WTC11 (cell line): ENCODE results near the gene TMEM132E. TPM values are rescaled to one million over a fixed set of nuclear protein-coding genes. Genes with fewer than 3 reads are reported as not detected.

Source experiments
- ATAC-seq: fragments of 200-7000 bp; cut with Tn5 transposase; 2 replicates; pipeline ENCODE4 v1.10.0; 2021; ENCODE audit warnings: mild to moderate bottlenecking, moderate library complexity
- CTCF ChIA-PET: fragments of 300-600 bp; sonication (Branson Sonifier 250); formaldehyde crosslinking; loops from one replicate; lab custom pipeline; 2021; ENCODE audit warnings: antibody characterized with exemption; lab: Charles Lee
- POLR2A ChIA-PET: fragments of 350-600 bp; sonication (Branson Sonifier 250); formaldehyde crosslinking; loops from one replicate; lab custom pipeline; 2021; ENCODE audit warnings: antibody characterized with exemption; lab: Charles Lee
- DNase-seq: peaks from one replicate; pipeline ENCODE4 v3.0.0; 2021; ENCODE audit warnings: low spot score
- H3K27ac Mint-ChIP-seq: 2 replicates; pipeline ENCODE4 v1.8.0; 2021; ENCODE audit warnings: mixed read lengths
- H3K27me3 Mint-ChIP-seq: 2 replicates; pipeline ENCODE4 v1.8.0; 2021; ENCODE audit warnings: low read depth, mild to moderate bottlenecking, moderate library complexity, mixed read lengths
- H3K36me3 Mint-ChIP-seq: 2 replicates; pipeline ENCODE4 v1.8.0; 2021; ENCODE audit warnings: mixed read lengths
- H3K4me1 Mint-ChIP-seq: 2 replicates; pipeline ENCODE4 v1.8.0; 2022; ENCODE audit warnings: mixed read lengths
- H3K4me3 Mint-ChIP-seq: 2 replicates; pipeline ENCODE4 v1.8.0; 2021; ENCODE audit warnings: mild to moderate bottlenecking, moderate library complexity, mixed read lengths
- H3K9me3 Mint-ChIP-seq: 2 replicates; pipeline ENCODE4 v1.8.0; 2021; ENCODE audit warnings: mixed read lengths
- AFF4 ChIP-seq: sonication (generic); formaldehyde crosslinking; IDR thresholded peaks from 2 replicates; pipeline ENCODE4 v1.8.1; 2023; ENCODE audit warnings: mild to moderate bottlenecking, missing genetic modification reagents, borderline replicate concordance
- E2F1 ChIP-seq: sonication (generic); formaldehyde crosslinking; IDR thresholded peaks from 2 replicates; pipeline ENCODE4 v1.8.0; 2022; ENCODE audit warnings: mild to moderate bottlenecking, missing genetic modification reagents
- FOXP1 ChIP-seq: sonication (generic); formaldehyde crosslinking; IDR thresholded peaks from 2 replicates; pipeline ENCODE4 v1.8.0; 2022; ENCODE audit warnings: missing genetic modification reagents, mild to moderate bottlenecking, moderate library complexity, borderline replicate concordance
- IRF2 ChIP-seq: sonication (generic); formaldehyde crosslinking; IDR thresholded peaks from 2 replicates; pipeline ENCODE4 v1.8.0; 2022; ENCODE audit warnings: low read depth, missing genetic modification reagents, borderline replicate concordance
- MYBL2 ChIP-seq: sonication (generic); formaldehyde crosslinking; IDR thresholded peaks from 2 replicates; pipeline ENCODE4 v1.8.1; 2023; ENCODE audit warnings: mild to moderate bottlenecking, moderate library complexity, missing genetic modification reagents
- NFATC4 ChIP-seq: fragments of 250-450 bp; sonication (Bioruptor Pico); IDR thresholded peaks from 2 replicates; pipeline ENCODE4 v1.9.0; 2021; ENCODE audit warnings: mild to moderate bottlenecking
- NR1H2 ChIP-seq: sonication (generic); formaldehyde crosslinking; IDR thresholded peaks from 2 replicates; pipeline ENCODE4 v1.9.0; 2021; ENCODE audit warnings: mild to moderate bottlenecking, moderate library complexity, missing genetic modification reagents
- NR3C1 ChIP-seq: sonication (generic); formaldehyde crosslinking; conservative IDR thresholded peaks from 2 replicates; pipeline ENCODE4 v1.8.1; 2023; ENCODE audit warnings: low read depth, mild to moderate bottlenecking, missing genetic modification reagents
- SMAD3 ChIP-seq: sonication (generic); formaldehyde crosslinking; IDR thresholded peaks from 2 replicates; pipeline ENCODE4 v1.8.0; 2022; ENCODE audit warnings: missing genetic modification reagents, mild to moderate bottlenecking, borderline replicate concordance
- SMAD4 ChIP-seq: sonication (generic); formaldehyde crosslinking; IDR thresholded peaks from 2 replicates; pipeline ENCODE4 v1.8.0; 2022; ENCODE audit warnings: mild to moderate bottlenecking, missing genetic modification reagents
- TCF7 ChIP-seq: sonication (generic); formaldehyde crosslinking; IDR thresholded peaks from 2 replicates; pipeline ENCODE4 v1.8.0; 2022; ENCODE audit warnings: mild to moderate bottlenecking, low read depth, missing genetic modification reagents, moderate library complexity
- TEAD1 ChIP-seq: sonication (generic); formaldehyde crosslinking; IDR thresholded peaks from 2 replicates; pipeline ENCODE4 v1.8.0; 2022; ENCODE audit warnings: mild to moderate bottlenecking, missing genetic modification reagents
- ZNF121 ChIP-seq: sonication (generic); formaldehyde crosslinking; IDR thresholded peaks from 2 replicates; pipeline ENCODE4 v1.8.0; 2023; ENCODE audit warnings: missing genetic modification reagents
- ZNF232 ChIP-seq: sonication (generic); formaldehyde crosslinking; IDR thresholded peaks from 2 replicates; pipeline ENCODE4 v1.8.0; 2022; ENCODE audit warnings: mild to moderate bottlenecking, missing genetic modification reagents
- ZNF671 ChIP-seq: fragments of 250-450 bp; sonication (Bioruptor Pico); IDR thresholded peaks from 2 replicates; pipeline ENCODE4 v1.8.0; 2021; ENCODE audit warnings: mild to moderate bottlenecking
- total RNA-seq: library from RNA; stranded (reverse); gene quantifications from 3 replicates; pipeline ENCODE4 v1.2.3, GENCODE V29; 2021
- TF ChIP-seq, protein P1 (sequence below): sonication (generic); formaldehyde crosslinking; IDR thresholded peaks from 2 replicates; pipeline ENCODE4 v1.8.1; 2023; ENCODE audit warnings: mild to moderate bottlenecking, missing genetic modification reagents
- TF ChIP-seq, protein P2 (sequence below): fragments of 250-450 bp; sonication (Bioruptor Pico); IDR thresholded peaks from 2 replicates; pipeline ENCODE4 v1.9.0; 2021; ENCODE audit warnings: moderate library complexity, mild to moderate bottlenecking, inconsistent platforms, borderline replicate concordance
- TF ChIP-seq, protein P3 (sequence below): sonication (generic); formaldehyde crosslinking; IDR thresholded peaks from 2 replicates; pipeline ENCODE4 v1.8.1; 2023; ENCODE audit warnings: mild to moderate bottlenecking, moderate library complexity, missing genetic modification reagents

TMEM132E gene
- total RNA-seq, 1 experiment from 2014 or later = 1.2 TPM

GRCh38 chr17:34641368-34641767, 62.0 kb downstream of the TMEM132E start:
- no peaks in the 10 kb centered on the region for H3K36me3 Mint-ChIP-seq
- H3K4me1 Mint-ChIP-seq = no peaks in the 10 kb centered on the region
- no peaks in the 10 kb centered on the region for H3K9me3 Mint-ChIP-seq
- no peak for TF ChIP-seq MYBL2 (CRISPR knock-in tag)
- TF ChIP-seq IRF2 (CRISPR knock-in tag) = no peak
- no peak for TF ChIP-seq NR3C1 (CRISPR knock-in tag)
- TF ChIP-seq ZNF671 = no peak
- no peak for TF ChIP-seq NFATC4 (CRISPR knock-in tag)
- TF ChIP-seq, protein P1, sequence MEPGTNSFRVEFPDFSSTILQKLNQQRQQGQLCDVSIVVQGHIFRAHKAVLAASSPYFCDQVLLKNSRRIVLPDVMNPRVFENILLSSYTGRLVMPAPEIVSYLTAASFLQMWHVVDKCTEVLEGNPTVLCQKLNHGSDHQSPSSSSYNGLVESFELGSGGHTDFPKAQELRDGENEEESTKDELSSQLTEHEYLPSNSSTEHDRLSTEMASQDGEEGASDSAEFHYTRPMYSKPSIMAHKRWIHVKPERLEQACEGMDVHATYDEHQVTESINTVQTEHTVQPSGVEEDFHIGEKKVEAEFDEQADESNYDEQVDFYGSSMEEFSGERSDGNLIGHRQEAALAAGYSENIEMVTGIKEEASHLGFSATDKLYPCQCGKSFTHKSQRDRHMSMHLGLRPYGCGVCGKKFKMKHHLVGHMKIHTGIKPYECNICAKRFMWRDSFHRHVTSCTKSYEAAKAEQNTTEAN (CRISPR knock-in tag) = no peak
- TF ChIP-seq, protein P2, sequence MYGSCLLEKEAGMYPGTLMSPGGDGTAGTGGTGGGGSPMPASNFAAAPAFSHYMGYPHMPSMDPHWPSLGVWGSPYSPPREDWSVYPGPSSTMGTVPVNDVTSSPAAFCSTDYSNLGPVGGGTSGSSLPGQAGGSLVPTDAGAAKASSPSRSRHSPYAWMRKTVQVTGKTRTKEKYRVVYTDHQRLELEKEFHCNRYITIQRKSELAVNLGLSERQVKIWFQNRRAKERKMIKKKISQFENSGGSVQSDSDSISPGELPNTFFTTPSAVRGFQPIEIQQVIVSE (CRISPR knock-in tag) = no peak
- no peak for TF ChIP-seq NR1H2 (CRISPR knock-in tag)
- TF ChIP-seq, protein P3, sequence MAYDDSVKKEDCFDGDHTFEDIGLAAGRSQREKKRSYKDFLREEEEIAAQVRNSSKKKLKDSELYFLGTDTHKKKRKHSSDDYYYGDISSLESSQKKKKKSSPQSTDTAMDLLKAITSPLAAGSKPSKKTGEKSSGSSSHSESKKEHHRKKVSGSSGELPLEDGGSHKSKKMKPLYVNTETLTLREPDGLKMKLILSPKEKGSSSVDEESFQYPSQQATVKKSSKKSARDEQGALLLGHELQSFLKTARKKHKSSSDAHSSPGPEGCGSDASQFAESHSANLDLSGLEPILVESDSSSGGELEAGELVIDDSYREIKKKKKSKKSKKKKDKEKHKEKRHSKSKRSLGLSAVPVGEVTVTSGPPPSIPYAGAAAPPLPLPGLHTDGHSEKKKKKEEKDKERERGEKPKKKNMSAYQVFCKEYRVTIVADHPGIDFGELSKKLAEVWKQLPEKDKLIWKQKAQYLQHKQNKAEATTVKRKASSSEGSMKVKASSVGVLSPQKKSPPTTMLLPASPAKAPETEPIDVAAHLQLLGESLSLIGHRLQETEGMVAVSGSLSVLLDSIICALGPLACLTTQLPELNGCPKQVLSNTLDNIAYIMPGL = no peak
- no peak overlapping the region for H3K4me3 Mint-ChIP-seq
- POLR2A ChIA-PET = interaction anchor here (0.6 kb wide), 1 partner anchor 1047 kb away, joined by 4 read pairs; no protein-coding TSS in a partner anchor
- CTCF ChIA-PET = interaction anchor here (5.2 kb wide), 1 partner anchor 98 kb away, joined by 81 read pairs; no protein-coding TSS in a partner anchor
- no peak overlapping the region for H3K27ac Mint-ChIP-seq
- ATAC-seq (no peak), DNase-seq (no peak)
- H3K27me3 Mint-ChIP-seq = peaks cover 38% of the 10 kb centered on the region

- no peak for ATAC-seq
- no peak for DNase-seq
- Mint-ChIP-seq H3K4me1 (no peaks in the 10 kb centered on the region), H3K4me3 (no peak overlapping the region), H3K9me3 (no peaks in the 10 kb centered on the region), H3K27me3 (peaks cover 20% of the 10 kb centered on the region), H3K27ac (no peak overlapping the region), H3K36me3 (no peaks in the 10 kb centered on the region)
- TF ChIP-seq SMAD4 (CRISPR knock-in tag) (no peak), TCF7 (CRISPR knock-in tag) (no peak), ZNF232 (CRISPR knock-in tag) (no peak), NR3C1 (CRISPR knock-in tag) (no peak), ZNF671 (no peak), SMAD3 (CRISPR knock-in tag) (no peak), ZNF121 (CRISPR knock-in tag) (no peak), AFF4 (no peak), E2F1 (CRISPR knock-in tag) (no peak), FOXP1 (CRISPR knock-in tag) (no peak), TEAD1 (CRISPR knock-in tag) (no peak)
- ChIA-PET CTCF (interaction anchor here (1.1 to 1.9 kb wide), 2 partner anchors 63 to 103 kb away, joined by 3 to 7 read pairs; no protein-coding TSS in a partner anchor), POLR2A (no interaction called here)
Observed at GRCh38 chr17:34644941-34645550, 65.7 kb downstream of the TMEM132E start.
